Activated T-helper 17 cell treated with anti-CD3 and anti-CD28 coated beads, Interleukin-2, amount 50 U/mL, for 72 hours (primary cell): ENCODE results near the gene ZC3H12D. TPM values are rescaled to one million over a fixed set of nuclear protein-coding genes. Genes with fewer than 3 reads are reported as not detected.

Source experiments
- ATAC-seq: fragments of 150-1000 bp; cut with Tn5 transposase; replicated peaks from 2 replicates; pipeline ENCODE4 v1.10.0; 2021; ENCODE audit warnings: mild to moderate bottlenecking, moderate library complexity
- H3K27ac Mint-ChIP-seq: one replicate; pipeline ENCODE4 v1.8.0; 2022; ENCODE audit warnings: mixed read lengths
- H3K27me3 Mint-ChIP-seq: one replicate; pipeline ENCODE4 v1.8.0; 2022; ENCODE audit warnings: mixed read lengths
- H3K36me3 Mint-ChIP-seq: one replicate; pipeline ENCODE4 v1.8.0; 2022; ENCODE audit warnings: low read depth, mild to moderate bottlenecking, mixed read lengths
- H3K4me1 Mint-ChIP-seq: one replicate; pipeline ENCODE4 v1.8.0; 2022; ENCODE audit warnings: mixed read lengths
- H3K4me3 Mint-ChIP-seq: one replicate; pipeline ENCODE4 v1.8.0; 2022; ENCODE audit warnings: mild to moderate bottlenecking, mixed read lengths
- H3K9me3 Mint-ChIP-seq: one replicate; pipeline ENCODE4 v1.8.0; 2022; ENCODE audit warnings: mixed read lengths
- total RNA-seq, 2 donors: library from RNA; stranded (reverse); gene quantifications; one replicate each; pipeline ENCODE4 v1.2.3, GENCODE V29; 2022

ZC3H12D gene
- total RNA-seq, 2 donors from 2014 or later: 117 to 254 TPM

- no peaks in the 10 kb centered on the region for H3K9me3 Mint-ChIP-seq
- no peak overlapping the region for H3K4me3 Mint-ChIP-seq
- H3K27ac Mint-ChIP-seq: no peak overlapping the region
- no peak for ATAC-seq
- no peaks in the 10 kb centered on the region for H3K36me3 Mint-ChIP-seq
- peaks cover 14% of the 10 kb centered on the region for H3K4me1 Mint-ChIP-seq
- no peaks in the 10 kb centered on the region for H3K27me3 Mint-ChIP-seq
These were observed 50.9 kb downstream of the ZC3H12D start for GRCh38 chr6:149433881-149434280.

- Mint-ChIP-seq H3K36me3 (no peaks in the 10 kb centered on the region), H3K27me3 (no peaks in the 10 kb centered on the region), H3K27ac (no peak overlapping the region), H3K9me3 (no peaks in the 10 kb centered on the region), H3K4me1 (peaks cover 12% of the 10 kb centered on the region), H3K4me3 (no peak overlapping the region)
- no peak for ATAC-seq
These were observed 51.4 kb downstream of the ZC3H12D start for GRCh38 chr6:149433405-149433804.

GRCh38 chr6:149431905-149432775 is 52.7 kb downstream of the ZC3H12D start:
- H3K9me3 Mint-ChIP-seq: no peaks in the 10 kb centered on the region
- H3K4me1 Mint-ChIP-seq: peaks cover 1% of the 10 kb centered on the region
- no peaks in the 10 kb centered on the region for H3K27me3 Mint-ChIP-seq
- peak; percentile 98 for ATAC-seq
- H3K36me3 Mint-ChIP-seq: no peaks in the 10 kb centered on the region
- no peak overlapping the region for H3K27ac Mint-ChIP-seq
- H3K4me3 Mint-ChIP-seq: peak overlapping the region; percentile 58

GRCh38 chr6:149429427-149430360 is 55.1 kb downstream of the ZC3H12D start:
- ATAC-seq: no peak
- Mint-ChIP-seq H3K4me1 (no peaks in the 10 kb centered on the region), H3K9me3 (no peaks in the 10 kb centered on the region), H3K4me3 (no peak overlapping the region), H3K27ac (no peak overlapping the region), H3K27me3 (no peaks in the 10 kb centered on the region), H3K36me3 (no peaks in the 10 kb centered on the region)

- no peak for ATAC-seq
- no peaks in the 10 kb centered on the region for H3K4me1 Mint-ChIP-seq
- no peaks in the 10 kb centered on the region for H3K36me3 Mint-ChIP-seq
- H3K9me3 Mint-ChIP-seq: no peaks in the 10 kb centered on the region
- no peaks in the 10 kb centered on the region for H3K27me3 Mint-ChIP-seq
- H3K4me3 Mint-ChIP-seq: no peak overlapping the region
- peak overlapping the region; percentile 34 for H3K27ac Mint-ChIP-seq
These were observed 56.2 kb downstream of the ZC3H12D start for GRCh38 chr6:149428606-149429005.

- no peaks in the 10 kb centered on the region for H3K9me3 Mint-ChIP-seq
- ATAC-seq: no peak
- H3K4me1 Mint-ChIP-seq: no peaks in the 10 kb centered on the region
- no peaks in the 10 kb centered on the region for H3K36me3 Mint-ChIP-seq
- H3K27ac Mint-ChIP-seq: no peak overlapping the region
- H3K4me3 Mint-ChIP-seq: no peak overlapping the region
- no peaks in the 10 kb centered on the region for H3K27me3 Mint-ChIP-seq
These were observed 59.1 kb downstream of the ZC3H12D start for GRCh38 chr6:149425754-149426153.

- Mint-ChIP-seq H3K4me1 (peaks cover 5% of the 10 kb centered on the region), H3K4me3 (no peak overlapping the region), H3K9me3 (no peaks in the 10 kb centered on the region), H3K36me3 (no peaks in the 10 kb centered on the region), H3K27me3 (no peaks in the 10 kb centered on the region), H3K27ac (no peak overlapping the region)
- ATAC-seq: no peak
These were observed 59.6 kb downstream of the ZC3H12D start for GRCh38 chr6:149425224-149425623.

- peak overlapping the region; percentile 2 for H3K27ac Mint-ChIP-seq
- no peak for ATAC-seq
- no peaks in the 10 kb centered on the region for H3K9me3 Mint-ChIP-seq
- H3K4me3 Mint-ChIP-seq: no peak overlapping the region
- no peaks in the 10 kb centered on the region for H3K36me3 Mint-ChIP-seq
- H3K27me3 Mint-ChIP-seq: no peaks in the 10 kb centered on the region
- H3K4me1 Mint-ChIP-seq: peaks cover 14% of the 10 kb centered on the region
These were observed 60.8 kb downstream of the ZC3H12D start for GRCh38 chr6:149423964-149424440.

- Mint-ChIP-seq H3K27ac (no peak overlapping the region), H3K4me1 (peaks cover 14% of the 10 kb centered on the region), H3K27me3 (no peaks in the 10 kb centered on the region), H3K36me3 (no peaks in the 10 kb centered on the region), H3K4me3 (no peak overlapping the region), H3K9me3 (no peaks in the 10 kb centered on the region)
- no peak for ATAC-seq
These were observed 62.2 kb downstream of the ZC3H12D start for GRCh38 chr6:149422581-149422980.

- peak; percentile 73 for ATAC-seq
- no peaks in the 10 kb centered on the region for H3K9me3 Mint-ChIP-seq
These were observed 63.7 kb downstream of the ZC3H12D start for GRCh38 chr6:149421132-149421531.

GRCh38 chr6:149419696-149420404 is 65.0 kb downstream of the ZC3H12D start:
- peak overlapping the region; percentile 48 for H3K4me3 Mint-ChIP-seq
- peaks cover 22% of the 10 kb centered on the region for H3K4me1 Mint-ChIP-seq
- peak overlapping the region; percentile 65 for H3K27ac Mint-ChIP-seq
- peaks cover 11% of the 10 kb centered on the region for H3K36me3 Mint-ChIP-seq
- H3K27me3 Mint-ChIP-seq: no peaks in the 10 kb centered on the region
- H3K9me3 Mint-ChIP-seq: no peaks in the 10 kb centered on the region
- ATAC-seq: peak; percentile 70

More at GRCh38 chr6:149421132-149421531, 63.7 kb downstream of the ZC3H12D start:
- no peaks in the 10 kb centered on the region for H3K27me3 Mint-ChIP-seq
- H3K36me3 Mint-ChIP-seq: no peaks in the 10 kb centered on the region
- peaks cover 14% of the 10 kb centered on the region for H3K4me1 Mint-ChIP-seq
- no peak overlapping the region for H3K4me3 Mint-ChIP-seq
- no peak overlapping the region for H3K27ac Mint-ChIP-seq

- no peak for ATAC-seq
- Mint-ChIP-seq H3K9me3 (no peaks in the 10 kb centered on the region), H3K27ac (no peak overlapping the region), H3K4me1 (peaks cover 18% of the 10 kb centered on the region), H3K4me3 (no peak overlapping the region), H3K36me3 (peaks cover 59% of the 10 kb centered on the region), H3K27me3 (no peaks in the 10 kb centered on the region)
These were observed 70.0 kb downstream of the ZC3H12D start for GRCh38 chr6:149414821-149415220.

GRCh38 chr6:149414009-149414408 is 70.8 kb downstream of the ZC3H12D start:
- ATAC-seq: no peak
- H3K27ac Mint-ChIP-seq: no peak overlapping the region
- peaks cover 12% of the 10 kb centered on the region for H3K4me1 Mint-ChIP-seq
- no peaks in the 10 kb centered on the region for H3K9me3 Mint-ChIP-seq
- no peaks in the 10 kb centered on the region for H3K27me3 Mint-ChIP-seq
- H3K36me3 Mint-ChIP-seq: peaks cover 68% of the 10 kb centered on the region
- no peak overlapping the region for H3K4me3 Mint-ChIP-seq

GRCh38 chr6:149410557-149410956 is 74.3 kb downstream of the ZC3H12D start:
- peaks cover 99% of the 10 kb centered on the region for H3K36me3 Mint-ChIP-seq
- H3K27ac Mint-ChIP-seq: peak overlapping the region; percentile 39

More at GRCh38 chr6:149410557-149410956, 74.3 kb downstream of the ZC3H12D start:
- no peaks in the 10 kb centered on the region for H3K27me3 Mint-ChIP-seq
- peaks cover 7% of the 10 kb centered on the region for H3K4me1 Mint-ChIP-seq
- ATAC-seq: no peak
- H3K4me3 Mint-ChIP-seq: no peak overlapping the region
- no peaks in the 10 kb centered on the region for H3K9me3 Mint-ChIP-seq
